Mucosa of descending colon (tissue), 3 donors: Measurements from ENCODE around the gene PLEKHA5. TPM values are rescaled to one million over a fixed set of nuclear protein-coding genes. Genes with fewer than 3 reads are reported as not detected.
"Not testable (repeated sequence)": the region's sequence is repeated elsewhere in the genome, so short reads cannot be mapped to it uniquely, and the experiment has no call there.

ENCODE experiments used
- ATAC-seq: fragments of 200-7000 bp; cut with Tn5 transposase; one replicate; pipeline ENCODE4 v1.9.1; 2020; ENCODE audit warnings: mild to moderate bottlenecking, moderate library complexity
- DNase-seq, 3 donors: peaks; one replicate each; pipeline ENCODE4 v3.0.0-alpha.2; 2020
- H3K36me3 ChIP-seq: fragments of 200-600 bp; one replicate; pipeline ENCODE4 v1.8.0; 2021; ENCODE audit warnings: low read depth, mild to moderate bottlenecking
- H3K4me1 ChIP-seq: fragments of 200-600 bp; one replicate; pipeline ENCODE4 v1.8.0; 2021; ENCODE audit warnings: low read depth, mild to moderate bottlenecking
- H3K4me3 ChIP-seq: fragments of 200-600 bp; one replicate; pipeline ENCODE4 v1.8.0; 2021; ENCODE audit warnings: mild to moderate bottlenecking
- H3K9me3 ChIP-seq: fragments of 200-600 bp; one replicate; pipeline ENCODE4 v1.8.0; 2021; ENCODE audit warnings: mild to moderate bottlenecking
- intact Hi-C, 2 donors: fragments of 100-400 bp; cut with DNase I in 1 of 2; cut with micrococcal nuclease in 1 of 2; formaldehyde crosslinking; loops; one replicate each; pipeline versions ENCODE4 v1.11.0 to v1.11.1; 2022; cut with DNase I, micrococcal nuclease
- total RNA-seq, 3 donors: library from RNA; stranded (reverse); fragmentation: NEBNext Ultra II Directional in 2 of 3; extraction: Animal tissue kit (Norgen Biotek cat#: 25700) in 2 of 3; gene quantifications; one replicate each; pipeline versions ENCODE4 v1.2.1 to v1.2.4, GENCODE V29; 2021 to 2023
- TF ChIP-seq, protein P1 (sequence below): fragments of 200-600 bp; IDR thresholded peaks from one replicate; pipeline ENCODE4 v1.8.0; 2022; ENCODE audit warnings: antibody characterized with exemption, mild to moderate bottlenecking
- donor health status: DM: no; HTN: no; CAD: no; lungs with moderate emphysema.
- donor health status: DM: no; HTN: no; CAD: no.
- donor health status: DM: no; HTN: yes; CAD: no.

PLEKHA5 gene
- total RNA-seq, 3 donors from 2014 or later = 29.6 to 47.9 (median 36.5) TPM

DNA sequence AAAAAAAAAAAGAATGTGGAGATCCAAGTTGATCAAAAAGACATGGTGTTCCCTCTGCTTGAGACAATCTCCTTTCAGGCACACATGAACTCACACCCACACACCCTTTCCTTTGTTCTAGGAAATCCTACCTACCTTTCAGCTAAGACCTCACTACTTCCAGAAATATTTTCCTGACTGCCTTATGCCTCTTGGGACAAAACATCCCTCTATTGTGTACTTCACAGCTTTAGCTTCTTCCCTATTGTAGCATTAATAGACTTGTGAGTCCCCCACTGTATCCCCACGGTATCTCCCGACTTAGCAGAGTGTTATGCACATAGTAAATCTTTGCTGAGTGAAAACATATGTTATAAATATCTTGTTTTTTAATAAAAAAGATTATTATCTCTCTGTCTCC, 264.9 kb downstream of the PLEKHA5 start:
- H3K4me1 ChIP-seq = no peaks in the 10 kb centered on the region
- H3K9me3 ChIP-seq = no peaks in the 10 kb centered on the region
- intact Hi-C loops = no loop called here

DNA sequence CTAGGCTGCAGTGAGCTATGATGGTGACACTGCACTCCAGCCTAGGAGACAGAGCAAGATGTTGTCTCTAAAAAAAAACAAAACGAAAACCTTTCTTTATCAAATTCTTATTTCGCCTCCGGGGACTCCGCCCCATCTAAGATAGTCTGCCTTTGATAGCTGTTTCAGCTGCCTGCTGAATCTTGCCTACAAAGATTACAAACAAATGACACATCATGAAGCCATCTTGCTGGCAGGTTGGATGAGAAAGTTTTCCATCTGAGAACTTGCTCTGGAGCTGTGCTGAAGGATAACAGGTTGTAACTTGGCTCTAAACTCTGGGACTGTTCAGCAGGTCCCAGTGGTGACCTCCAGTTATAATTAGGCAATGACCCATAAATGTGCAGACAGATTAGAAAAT, 268.0 kb downstream of the PLEKHA5 start:
- ATAC-seq (no peak), DNase-seq (no peak)
- no peaks in the 10 kb centered on the region for H3K4me1 ChIP-seq
- no peaks in the 10 kb centered on the region for H3K36me3 ChIP-seq
- no peak overlapping the region for H3K4me3 ChIP-seq
- intact Hi-C loops = no loop called here
- no peaks in the 10 kb centered on the region for H3K9me3 ChIP-seq
- TF ChIP-seq, protein P1, sequence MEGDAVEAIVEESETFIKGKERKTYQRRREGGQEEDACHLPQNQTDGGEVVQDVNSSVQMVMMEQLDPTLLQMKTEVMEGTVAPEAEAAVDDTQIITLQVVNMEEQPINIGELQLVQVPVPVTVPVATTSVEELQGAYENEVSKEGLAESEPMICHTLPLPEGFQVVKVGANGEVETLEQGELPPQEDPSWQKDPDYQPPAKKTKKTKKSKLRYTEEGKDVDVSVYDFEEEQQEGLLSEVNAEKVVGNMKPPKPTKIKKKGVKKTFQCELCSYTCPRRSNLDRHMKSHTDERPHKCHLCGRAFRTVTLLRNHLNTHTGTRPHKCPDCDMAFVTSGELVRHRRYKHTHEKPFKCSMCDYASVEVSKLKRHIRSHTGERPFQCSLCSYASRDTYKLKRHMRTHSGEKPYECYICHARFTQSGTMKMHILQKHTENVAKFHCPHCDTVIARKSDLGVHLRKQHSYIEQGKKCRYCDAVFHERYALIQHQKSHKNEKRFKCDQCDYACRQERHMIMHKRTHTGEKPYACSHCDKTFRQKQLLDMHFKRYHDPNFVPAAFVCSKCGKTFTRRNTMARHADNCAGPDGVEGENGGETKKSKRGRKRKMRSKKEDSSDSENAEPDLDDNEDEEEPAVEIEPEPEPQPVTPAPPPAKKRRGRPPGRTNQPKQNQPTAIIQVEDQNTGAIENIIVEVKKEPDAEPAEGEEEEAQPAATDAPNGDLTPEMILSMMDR = no peak

More for the DNA sequence above, 264.9 kb downstream of the PLEKHA5 start:
- no peaks in the 10 kb centered on the region for H3K36me3 ChIP-seq
- DNase-seq (no peak), ATAC-seq (no peak)
- TF ChIP-seq, protein P1 = no peak
- H3K4me3 ChIP-seq = no peak overlapping the region

DNA sequence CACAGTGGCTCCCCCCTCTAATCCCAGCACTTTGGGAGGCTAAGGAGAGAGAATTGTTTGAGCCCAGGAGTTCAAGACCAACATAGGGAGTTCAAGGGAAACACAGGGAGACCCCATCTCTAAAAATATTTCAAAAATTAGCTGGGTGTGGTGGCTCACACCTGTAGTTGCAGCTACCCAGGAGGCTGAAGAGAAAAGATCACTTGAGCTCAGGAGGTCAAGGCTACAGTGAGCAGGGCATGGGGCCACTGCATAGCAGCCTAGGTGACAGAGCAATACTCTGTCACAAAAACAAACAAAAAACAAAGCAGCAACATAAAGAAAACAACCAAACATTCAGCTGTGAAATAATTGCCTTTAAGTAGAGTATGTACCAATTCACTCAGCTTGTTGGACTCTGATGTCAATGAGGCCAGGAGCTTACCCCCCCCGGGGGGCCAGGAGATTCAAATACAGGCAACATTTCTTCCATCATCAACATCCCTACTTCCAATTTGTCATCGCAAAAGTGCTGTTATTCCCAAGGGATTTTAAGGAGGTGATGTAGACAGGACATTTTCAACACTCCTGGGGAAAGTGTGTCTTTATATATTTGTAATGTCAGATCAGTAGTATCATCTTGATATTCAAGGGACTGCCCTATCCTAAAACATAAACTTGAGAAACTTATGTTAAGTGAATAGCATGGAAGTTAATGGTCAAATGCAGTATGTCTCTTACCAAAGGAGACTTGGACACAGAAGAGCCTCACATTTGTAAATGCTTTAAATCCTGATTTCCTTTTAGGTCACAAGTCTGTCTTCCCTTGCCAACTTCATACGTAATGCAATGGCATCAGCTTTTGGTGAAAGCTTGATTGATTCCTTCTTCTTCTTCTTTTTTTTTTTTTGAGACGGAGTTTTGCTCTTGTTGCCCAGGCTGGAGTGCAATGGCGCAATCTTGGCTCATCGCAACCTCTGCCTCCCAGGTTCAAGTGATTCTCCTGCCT, 269.1 kb downstream of the PLEKHA5 start:
- Histone ChIP-seq H3K36me3 (no peaks in the 10 kb centered on the region), H3K9me3 (no peaks in the 10 kb centered on the region), H3K4me3 (no peak overlapping the region), H3K4me1 (no peaks in the 10 kb centered on the region)
- intact Hi-C loops = no loop called here
- DNase-seq (no peak), ATAC-seq (no peak)
- TF ChIP-seq, protein P1 = no peak

DNA sequence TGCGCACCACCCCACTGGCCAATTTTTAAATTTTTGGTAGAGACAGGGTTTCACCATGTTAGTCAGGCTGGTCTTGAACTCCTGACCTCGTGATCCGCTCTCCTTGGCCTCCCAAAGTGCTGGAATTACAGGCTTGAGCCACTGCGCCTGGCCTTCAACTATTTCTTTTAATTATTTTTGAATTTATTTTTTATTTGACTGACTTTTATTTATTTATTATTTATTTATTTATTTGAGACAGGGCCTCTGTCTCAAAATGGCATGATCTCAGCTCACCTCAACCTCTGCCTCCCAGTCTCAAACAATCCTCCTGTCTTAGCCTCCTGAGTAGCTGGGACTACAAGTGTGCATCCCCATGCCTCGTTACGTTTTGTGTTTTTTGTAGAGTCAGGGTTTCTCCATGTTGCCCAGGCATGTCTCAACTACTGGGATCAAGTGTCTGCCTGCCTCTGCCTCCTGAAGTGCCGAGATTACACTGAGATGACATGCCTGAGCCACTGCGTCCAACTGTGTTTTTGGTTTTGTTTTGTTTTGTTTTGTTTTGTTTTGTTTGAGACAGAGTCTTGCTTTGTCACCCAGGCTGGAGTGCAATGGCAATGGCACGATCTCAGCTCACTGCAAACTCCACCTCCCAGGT, 271.2 kb downstream of the PLEKHA5 start:
- ATAC-seq, intact Hi-C loops, H3K4me1 ChIP-seq, H3K36me3 ChIP-seq, H3K4me3 ChIP-seq, DNase-seq, H3K9me3 ChIP-seq: not testable (repeated sequence)

DNA sequence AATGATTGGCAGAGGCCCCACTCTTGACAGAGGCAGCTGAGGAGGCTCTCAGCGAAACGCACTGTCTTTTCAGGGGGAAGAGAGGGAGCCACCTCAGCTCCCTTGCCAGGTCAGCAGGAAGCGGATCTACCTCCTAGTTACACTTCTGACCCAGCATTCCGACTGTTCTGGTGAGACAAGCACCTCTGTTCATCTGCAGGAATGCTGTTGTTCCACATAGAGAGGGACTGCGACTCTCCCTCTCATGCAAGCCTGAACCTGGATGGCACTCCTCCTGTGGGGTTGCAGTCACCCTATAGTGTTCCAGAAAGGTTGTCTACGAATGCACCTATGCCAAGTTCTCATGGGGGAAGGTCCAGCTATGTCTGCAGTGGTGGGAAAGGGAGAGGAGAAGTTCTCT, 272.7 kb downstream of the PLEKHA5 start:
- Histone ChIP-seq H3K4me1 (no peaks in the 10 kb centered on the region), H3K4me3 (no peak overlapping the region), H3K9me3 (no peaks in the 10 kb centered on the region), H3K36me3 (no peaks in the 10 kb centered on the region)
- intact Hi-C loops = no loop called here
- no peak for ATAC-seq
- no peak for DNase-seq
- TF ChIP-seq, protein P1 = no peak
